GM12872 (cell line): ENCODE results near the gene FBXW7.

ENCODE experiments used
- CTCF ChIP-seq: IDR thresholded peaks from 3 replicates; pipeline ENCODE4 v1.5.1; 2011; ENCODE audit warnings: low read depth, mild to moderate bottlenecking, low read length, moderate library complexity; ENCODE audit not compliant: insufficient read depth

Gene FBXW7

GRCh38 chr4:152342293-152342692, 193.6 kb downstream of the FBXW7 start:
- TF ChIP-seq CTCF: no peak

- no peak for TF ChIP-seq CTCF
Measured at GRCh38 chr4:152340818-152341217, 195.1 kb downstream of the FBXW7 start.

- no peak for TF ChIP-seq CTCF
Measured at GRCh38 chr4:152339576-152339975, 196.3 kb downstream of the FBXW7 start.

- no peak for TF ChIP-seq CTCF
Measured at GRCh38 chr4:152334931-152335330, 201.0 kb downstream of the FBXW7 start.

GRCh38 chr4:152331042-152331441, 204.8 kb downstream of the FBXW7 start:
- no peak for TF ChIP-seq CTCF

GRCh38 chr4:152328582-152328981, 207.3 kb downstream of the FBXW7 start:
- no peak for TF ChIP-seq CTCF

GRCh38 chr4:152327606-152328453, 208.1 kb downstream of the FBXW7 start:
- TF ChIP-seq CTCF: no peak
